Nephron (organoid): ENCODE measurements around the gene PYCR2.
A peak's percentile ranks its signal among the peaks of the same experiment; 100 is the strongest.

ENCODE experiments used
- H3K27ac Mint-ChIP-seq, 3 experiments: 2 replicates each; pipeline ENCODE4 v1.8.0; 2020; ENCODE audit warnings: mixed read lengths in 3 of 3, mild to moderate bottlenecking in 2 of 3, moderate library complexity in 1 of 3
- H3K27me3 Mint-ChIP-seq: 2 replicates; pipeline ENCODE4 v1.8.0; 2021; ENCODE audit warnings: low read depth, mild to moderate bottlenecking, moderate library complexity, mixed read lengths
- H3K36me3 Mint-ChIP-seq: 2 replicates; pipeline ENCODE4 v1.8.0; 2020; ENCODE audit warnings: low read depth, mixed read lengths
- H3K4me1 Mint-ChIP-seq: 2 replicates; pipeline ENCODE4 v1.8.0; 2020; ENCODE audit warnings: mixed read lengths
- H3K4me3 Mint-ChIP-seq, 3 experiments: 2 replicates each; pipeline ENCODE4 v1.8.0; 2020; ENCODE audit warnings: mild to moderate bottlenecking in 3 of 3, mixed read lengths in 3 of 3, moderate library complexity in 2 of 3
- H3K9me3 Mint-ChIP-seq: 2 replicates; pipeline ENCODE4 v1.8.0; 2020; ENCODE audit warnings: mixed read lengths
- TF ChIP-seq, protein P1 (sequence below), 3 experiments: fragments of 200-600 bp; sonication (generic); IDR thresholded peaks; one replicate each; pipeline ENCODE4 v1.5.0; 2021; ENCODE audit warnings: antibody characterized with exemption in 3 of 3; ENCODE audit not compliant: unreplicated experiment in 3 of 3

PYCR2 gene

DNA sequence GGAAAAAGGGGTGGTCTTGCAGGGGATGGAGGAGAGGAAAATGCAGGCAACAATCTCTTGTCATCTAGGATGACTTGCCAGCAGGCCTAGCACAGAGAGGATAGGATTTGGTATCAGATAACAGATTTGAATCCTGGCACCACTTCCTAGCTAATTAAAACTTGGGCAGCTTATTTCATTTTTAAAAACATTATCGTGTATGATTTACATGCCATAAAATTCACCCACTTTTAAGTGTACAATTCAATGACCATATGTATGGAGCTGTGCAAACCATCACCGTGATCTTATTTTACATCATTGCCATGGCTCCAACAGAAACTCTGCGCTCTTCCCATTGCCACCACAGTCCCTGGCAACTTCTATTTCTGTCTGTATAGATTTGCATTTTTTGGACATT, 6.9 kb downstream of the PYCR2 start:
- Mint-ChIP-seq H3K4me1 (peaks cover 12% of the 10 kb centered on the region), H3K4me3 (no peak overlapping the region), H3K9me3 (no peaks in the 10 kb centered on the region), H3K27ac (no peak overlapping the region), H3K27me3 (peaks cover 3% of the 10 kb centered on the region), H3K36me3 (peaks cover 40% of the 10 kb centered on the region)
- TF ChIP-seq, protein P1, sequence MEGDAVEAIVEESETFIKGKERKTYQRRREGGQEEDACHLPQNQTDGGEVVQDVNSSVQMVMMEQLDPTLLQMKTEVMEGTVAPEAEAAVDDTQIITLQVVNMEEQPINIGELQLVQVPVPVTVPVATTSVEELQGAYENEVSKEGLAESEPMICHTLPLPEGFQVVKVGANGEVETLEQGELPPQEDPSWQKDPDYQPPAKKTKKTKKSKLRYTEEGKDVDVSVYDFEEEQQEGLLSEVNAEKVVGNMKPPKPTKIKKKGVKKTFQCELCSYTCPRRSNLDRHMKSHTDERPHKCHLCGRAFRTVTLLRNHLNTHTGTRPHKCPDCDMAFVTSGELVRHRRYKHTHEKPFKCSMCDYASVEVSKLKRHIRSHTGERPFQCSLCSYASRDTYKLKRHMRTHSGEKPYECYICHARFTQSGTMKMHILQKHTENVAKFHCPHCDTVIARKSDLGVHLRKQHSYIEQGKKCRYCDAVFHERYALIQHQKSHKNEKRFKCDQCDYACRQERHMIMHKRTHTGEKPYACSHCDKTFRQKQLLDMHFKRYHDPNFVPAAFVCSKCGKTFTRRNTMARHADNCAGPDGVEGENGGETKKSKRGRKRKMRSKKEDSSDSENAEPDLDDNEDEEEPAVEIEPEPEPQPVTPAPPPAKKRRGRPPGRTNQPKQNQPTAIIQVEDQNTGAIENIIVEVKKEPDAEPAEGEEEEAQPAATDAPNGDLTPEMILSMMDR (IDR thresholded peaks at IDR 0.05; ENCODE audit: unreplicated experiment in 3 of 3), result no peak

- Mint-ChIP-seq H3K4me1 (peaks cover 12% of the 10 kb centered on the region), H3K4me3 (no peak overlapping the region), H3K9me3 (no peaks in the 10 kb centered on the region), H3K27ac (no peak overlapping the region), H3K27me3 (peaks cover 6% of the 10 kb centered on the region), H3K36me3 (peaks cover 40% of the 10 kb centered on the region)
- TF ChIP-seq, protein P1 (IDR thresholded peaks at IDR 0.05; ENCODE audit: unreplicated experiment in 3 of 3), result no peak
Measured at GRCh38 chr1:225915538-225915991, 8.5 kb downstream of the PYCR2 start.

- Mint-ChIP-seq H3K27ac (no peak overlapping the region), H3K36me3 (peaks cover 38% of the 10 kb centered on the region), H3K27me3 (peaks cover 6% of the 10 kb centered on the region), H3K4me3 (no peak overlapping the region), H3K4me1 (peaks cover 11% of the 10 kb centered on the region), H3K9me3 (no peaks in the 10 kb centered on the region)
- TF ChIP-seq, protein P1 (IDR thresholded peaks at IDR 0.05; ENCODE audit: unreplicated experiment in 3 of 3), result no peak
Measured at GRCh38 chr1:225914947-225915346, 9.1 kb downstream of the PYCR2 start.

- H3K36me3 Mint-ChIP-seq, result peaks cover 33% of the 10 kb centered on the region
- H3K27ac Mint-ChIP-seq, result no peak overlapping the region
- peaks cover 7% of the 10 kb centered on the region for H3K4me1 Mint-ChIP-seq
- H3K9me3 Mint-ChIP-seq, result no peaks in the 10 kb centered on the region
- peaks cover 4% of the 10 kb centered on the region for H3K27me3 Mint-ChIP-seq
- TF ChIP-seq, protein P1 (IDR thresholded peaks at IDR 0.05; ENCODE audit: unreplicated experiment in 3 of 3), result no peak
- H3K4me3 Mint-ChIP-seq, result no peak overlapping the region
Measured at GRCh38 chr1:225914391-225914790, 9.7 kb downstream of the PYCR2 start.

DNA sequence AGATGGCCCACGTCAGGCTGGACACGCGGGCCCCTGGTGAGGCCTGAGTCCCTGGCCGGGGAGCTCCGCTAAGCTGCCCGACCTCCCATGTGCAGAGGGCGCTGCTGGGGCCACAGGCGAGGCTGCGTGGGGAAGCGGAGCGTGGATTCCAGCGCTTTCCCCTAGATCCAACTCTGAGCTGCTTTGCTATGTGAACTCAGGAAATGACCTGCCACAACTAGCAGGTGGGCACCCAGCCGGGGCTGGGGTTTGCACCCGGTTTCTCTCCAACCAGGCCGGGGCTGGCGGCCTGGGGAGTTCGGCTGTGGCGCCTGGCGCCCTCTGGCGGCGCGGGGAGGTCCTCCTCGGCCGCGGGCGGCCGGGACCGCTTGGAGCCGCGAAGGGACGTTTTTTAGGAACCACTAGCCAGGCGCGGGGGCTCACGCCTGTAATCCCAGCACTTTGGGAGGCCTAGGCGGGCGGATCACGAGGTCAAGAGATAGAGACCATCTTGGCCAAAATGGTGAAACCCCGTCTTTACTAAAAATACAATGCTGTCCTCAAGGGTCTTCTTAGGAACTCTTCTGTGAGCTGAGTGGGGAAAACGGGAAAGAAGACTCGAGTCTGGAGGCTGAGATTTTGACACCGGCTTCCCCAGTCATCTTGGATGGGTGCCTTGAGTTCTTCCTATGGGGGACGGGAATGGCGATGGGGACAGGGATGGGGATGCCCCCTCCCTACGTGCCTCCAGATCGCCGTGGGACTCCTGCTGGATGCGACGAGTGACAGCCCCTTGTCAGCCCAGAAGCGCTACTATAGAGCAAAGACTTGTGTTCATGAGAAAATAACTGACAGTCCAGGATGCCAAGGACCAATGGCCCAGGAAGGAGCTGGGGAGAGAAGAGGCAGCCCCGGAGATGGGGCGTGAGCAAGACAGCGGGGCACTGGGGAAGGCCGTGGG, 12.6 kb downstream of the PYCR2 start:
- H3K27ac Mint-ChIP-seq, result no peak overlapping the region
- peaks cover 7% of the 10 kb centered on the region for H3K4me1 Mint-ChIP-seq

More for the DNA sequence above, 12.6 kb downstream of the PYCR2 start:
- TF ChIP-seq, protein P1 (IDR thresholded peaks at IDR 0.05; ENCODE audit: unreplicated experiment in 3 of 3), result peak; percentile 81 to 96 (median 92)
- Mint-ChIP-seq H3K4me3 (no peak overlapping the region), H3K27me3 (peaks cover 3% of the 10 kb centered on the region), H3K9me3 (no peaks in the 10 kb centered on the region), H3K36me3 (peaks cover 18% of the 10 kb centered on the region)
